Measurements from ENCODE around the gene UNC93B1. TPM values are rescaled to one million over a fixed set of nuclear protein-coding genes. Genes with fewer than 3 reads are reported as not detected.

The UNC93B1 gene
- total RNA-seq, 1 experiment from 2014 or later: 23.3 TPM

GRCh38 chr11:68036717-68037239, 32.9 kb upstream of the UNC93B1 start:
- no peaks in the 10 kb centered on the region for H3K27me3 ChIP-seq (ENCODE audit: insufficient read depth, low read length)
- no peak overlapping the region for H2BK5ac ChIP-seq (ENCODE audit: insufficient read length, low read length)
- H4K20me1 ChIP-seq (ENCODE audit: control insufficient read depth, insufficient read depth, insufficient read length): no peaks in the 10 kb centered on the region
- no peaks in the 10 kb centered on the region for H3K9me3 ChIP-seq (ENCODE audit: control insufficient read depth, low read depth, low read length)
- H3K27me3 Mint-ChIP-seq (ENCODE audit: low read depth): no peaks in the 10 kb centered on the region
- H4K91ac ChIP-seq (ENCODE audit: insufficient read length, low read depth, low read length): no peak overlapping the region
- H2BK15ac ChIP-seq (ENCODE audit: low read depth, low read length): no peak overlapping the region
- H3K9me3 Mint-ChIP-seq: no peaks in the 10 kb centered on the region
- no peak overlapping the region for H3T11ph ChIP-seq (ENCODE audit: low read length)
- TF ChIP-seq CTCF (conservative IDR thresholded peaks at IDR 0.05): no peak
- peaks cover 9 to 10% of the 10 kb centered on the region in 2 experiments for H3K4me1 Mint-ChIP-seq
- H2AFZ ChIP-seq (ENCODE audit: low read length): no peak overlapping the region
- H3K79me2 ChIP-seq (ENCODE audit: insufficient read depth, low read length): no peaks in the 10 kb centered on the region
- no peak overlapping the region for H3K9ac ChIP-seq (ENCODE audit: extremely low read depth, insufficient read length, low read length)
- no peaks in the 10 kb centered on the region for H3K23me2 ChIP-seq (ENCODE audit: insufficient read length, low read depth, low read length, poor library complexity, severe bottlenecking)
- H3K4ac ChIP-seq (ENCODE audit: low read depth, low read length): no peak overlapping the region
- H3K23ac ChIP-seq (ENCODE audit: insufficient read length, low read depth, low read length): no peak overlapping the region
- no CpG with 5 or more reads among the region's 14 CpGs for WGBS (ENCODE audit: extremely low coverage, insufficient read length, low lambda C conversion rate)
- no peak overlapping the region for H3K27ac ChIP-seq (ENCODE audit: insufficient read length, low read depth, low read length)
- H3K4me3 Mint-ChIP-seq: no peak overlapping the region
- H3K4me2 ChIP-seq (ENCODE audit: insufficient read depth, insufficient read length, low read length): no peak overlapping the region
- H3K14ac ChIP-seq (ENCODE audit: insufficient read depth, low read length): no peak overlapping the region
- no peak overlapping the region for H3K56ac ChIP-seq (ENCODE audit: insufficient read length, low read depth, low read length)
- H4K5ac ChIP-seq (ENCODE audit: insufficient read length, low read depth, low read length): no peak overlapping the region
- H3K36me3 Mint-ChIP-seq (ENCODE audit: insufficient read depth in 1 of 3, low read depth in 3 of 3): peaks cover 9 to 30% (median 12%) of the 10 kb centered on the region in 3 experiments; a peak in 6 of 7 replicates
- no peak overlapping the region for H2BK120ac ChIP-seq (ENCODE audit: low read depth, low read length, poor library complexity, severe bottlenecking)
- H2BK20ac ChIP-seq (ENCODE audit: low read depth, low read length, poor library complexity, severe bottlenecking): no peak overlapping the region
- no peak overlapping the region for H2BK12ac ChIP-seq (ENCODE audit: insufficient read length, low read depth, low read length)
- peak overlapping the region in 1 of 3 experiments; percentile 44; a peak in 1 of 7 replicates for H3K27ac Mint-ChIP-seq
- no peak overlapping the region for H3K18ac ChIP-seq (ENCODE audit: insufficient read length, low read depth, low read length)
- no peak for DNase-seq
- H3K4me1 ChIP-seq (ENCODE audit: insufficient read depth, low read length): no peaks in the 10 kb centered on the region; the same call in 1 of the 2 replicates
- no peak overlapping the region for H4K8ac ChIP-seq (replicated peaks; ENCODE audit: insufficient read length, low read depth, low read length)
- H3K79me1 ChIP-seq (ENCODE audit: insufficient read depth, low read depth, low read length, poor library complexity, severe bottlenecking): peaks cover 1% of the 10 kb centered on the region
- H2AK5ac ChIP-seq (ENCODE audit: insufficient read length, low read length): no peak overlapping the region

Measured in H9 (cell line).